ENCODE measurements around the gene DISC1.
"Not testable (repeated sequence)": the region's sequence is repeated elsewhere in the genome, so short reads cannot be mapped to it uniquely, and the experiment has no call there.

The DISC1 gene

GRCh38 chr1:231724876-231725647 lies 98.5 kb downstream of the DISC1 start:
- no peak for DNase-seq (ENCODE audit: extremely low read depth in 1 of 2, low read depth in 1 of 2)

GRCh38 chr1:231727171-231727570 lies 100.6 kb downstream of the DISC1 start:
- DNase-seq (ENCODE audit: extremely low read depth in 1 of 2, low read depth in 1 of 2) = no peak

- DNase-seq (ENCODE audit: extremely low read depth in 1 of 2, low read depth in 1 of 2) = not testable (repeated sequence)
Measured at GRCh38 chr1:231728987-231729386, 102.4 kb downstream of the DISC1 start.

GRCh38 chr1:231729544-231729943 lies 103.0 kb downstream of the DISC1 start:
- DNase-seq (ENCODE audit: extremely low read depth in 1 of 2, low read depth in 1 of 2) = no peak

GRCh38 chr1:231731268-231731667 lies 104.7 kb downstream of the DISC1 start:
- no peak for DNase-seq (ENCODE audit: extremely low read depth in 1 of 2, low read depth in 1 of 2)

- no peak for DNase-seq (ENCODE audit: extremely low read depth in 1 of 2, low read depth in 1 of 2)
Measured at GRCh38 chr1:231733063-231733462, 106.5 kb downstream of the DISC1 start.

GRCh38 chr1:231733672-231734071 lies 107.1 kb downstream of the DISC1 start:
- no peak for DNase-seq (ENCODE audit: extremely low read depth in 1 of 2, low read depth in 1 of 2)

GRCh38 chr1:231734417-231734816 lies 107.8 kb downstream of the DISC1 start:
- DNase-seq (ENCODE audit: extremely low read depth in 1 of 2, low read depth in 1 of 2) = no peak

GRCh38 chr1:231735411-231735810 lies 108.8 kb downstream of the DISC1 start:
- DNase-seq (ENCODE audit: extremely low read depth in 1 of 2, low read depth in 1 of 2) = no peak

GRCh38 chr1:231735941-231736340 lies 109.4 kb downstream of the DISC1 start:
- DNase-seq (ENCODE audit: extremely low read depth in 1 of 2, low read depth in 1 of 2) = no peak

- no peak for DNase-seq (ENCODE audit: extremely low read depth in 1 of 2, low read depth in 1 of 2)
Measured at GRCh38 chr1:231736464-231736863, 109.9 kb downstream of the DISC1 start.

- no peak for DNase-seq (ENCODE audit: extremely low read depth in 1 of 2, low read depth in 1 of 2)
Measured at GRCh38 chr1:231738554-231738953, 112.0 kb downstream of the DISC1 start.

- no peak for DNase-seq (ENCODE audit: extremely low read depth in 1 of 2, low read depth in 1 of 2)
Measured at GRCh38 chr1:231743966-231744365, 117.4 kb downstream of the DISC1 start.

GRCh38 chr1:231748760-231749415 lies 122.3 kb downstream of the DISC1 start:
- DNase-seq (ENCODE audit: extremely low read depth in 1 of 2, low read depth in 1 of 2) = no peak

- no peak for DNase-seq (ENCODE audit: extremely low read depth in 1 of 2, low read depth in 1 of 2)
Measured at GRCh38 chr1:231750296-231750695, 123.7 kb downstream of the DISC1 start.

GRCh38 chr1:231750818-231751362 lies 124.3 kb downstream of the DISC1 start:
- no peak for DNase-seq (ENCODE audit: extremely low read depth in 1 of 2, low read depth in 1 of 2)

GRCh38 chr1:231751415-231751814 lies 124.8 kb downstream of the DISC1 start:
- DNase-seq (ENCODE audit: extremely low read depth in 1 of 2, low read depth in 1 of 2) = no peak

- no peak for DNase-seq (ENCODE audit: extremely low read depth in 1 of 2, low read depth in 1 of 2)
Measured at GRCh38 chr1:231753313-231753712, 126.7 kb downstream of the DISC1 start.

- no peak for DNase-seq (ENCODE audit: extremely low read depth in 1 of 2, low read depth in 1 of 2)
Measured at GRCh38 chr1:231757101-231757404, 130.5 kb downstream of the DISC1 start.

- DNase-seq (ENCODE audit: extremely low read depth in 1 of 2, low read depth in 1 of 2) = no peak
Measured at GRCh38 chr1:231757759-231758158, 131.2 kb downstream of the DISC1 start.

- DNase-seq (ENCODE audit: extremely low read depth in 1 of 2, low read depth in 1 of 2) = no peak
Measured at GRCh38 chr1:231761252-231761651, 134.7 kb downstream of the DISC1 start.

Measured in activated CD8-positive, alpha-beta memory T cell treated with anti-CD3 and anti-CD28 coated beads for 1 hour (primary cell).